Esophagus squamous epithelium (tissue), 4 donors: ENCODE measurements around the gene LIX1.

Source experiments
- CTCF ChIP-seq, 6 experiments: fragments of 450-650 bp in 4 of 6; fragments of 200-600 bp in 2 of 6; sonication (generic) in 2 of 6; IDR thresholded peaks; one replicate each; pipeline ENCODE4 v1.5.1; 2016 to 2019; ENCODE audit warnings: antibody characterized with exemption in 6 of 6, mild to moderate bottlenecking in 4 of 6, moderate library complexity in 4 of 6
- POLR2A ChIP-seq, 4 donors: fragments of 450-650 bp; IDR thresholded peaks; one replicate each; pipeline ENCODE4 v1.6.1; 2017; ENCODE audit warnings: antibody characterized with exemption in 4 of 4, mild to moderate bottlenecking in 4 of 4, moderate library complexity in 3 of 4

DNA sequence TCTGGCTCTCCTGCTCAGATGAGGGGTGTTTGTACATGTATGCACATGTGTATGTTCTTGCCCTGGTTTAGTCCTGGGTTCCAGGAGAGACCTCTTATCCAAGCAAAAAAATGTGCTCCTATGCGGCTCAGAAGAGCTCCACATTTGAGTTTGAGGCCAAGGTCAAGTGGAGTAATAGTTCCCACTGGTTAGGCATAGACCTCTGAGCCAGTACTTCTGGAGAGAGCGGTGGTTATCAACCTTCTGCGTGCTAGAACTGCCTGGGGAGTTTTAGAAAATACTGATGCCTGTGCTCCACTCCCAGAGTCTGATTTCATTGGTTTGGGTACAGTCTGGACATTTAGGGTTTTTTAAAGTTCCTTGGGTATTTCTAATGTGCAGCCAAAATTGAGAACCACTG is 51.5 kb downstream of the LIX1 start:
- TF ChIP-seq CTCF (IDR thresholded peaks at IDR 0.05), result no peak
- TF ChIP-seq POLR2A (IDR thresholded peaks at IDR 0.05), result no peak
